ENCODE results near the gene TMX4. TPM values are rescaled to one million over a fixed set of nuclear protein-coding genes. Genes with fewer than 3 reads are reported as not detected.

TMX4 gene
- total and polyA plus RNA-seq, 4 experiments from 2014 or later, result 62.5 to 74.6 (median 72.1) TPM

GRCh38 chr20:7930343-7930742 is 89.2 kb downstream of the TMX4 start:
- POLR2A ChIA-PET (ENCODE audit: partially characterized antibody), result no interaction called here
- intact Hi-C loops (cut with micrococcal nuclease), result no loop called here

More at GRCh38 chr20:7930343-7930742, 89.2 kb downstream of the TMX4 start:
- DNase-seq, result no peak
- Mint-ChIP-seq H3K36me3 (no peaks in the 10 kb centered on the region), H3K4me3 (no peak overlapping the region), H3K4me1 (no peaks in the 10 kb centered on the region), H3K9me3 (no peaks in the 10 kb centered on the region), H3K27me3 (peaks cover 8 to 19% of the 10 kb centered on the region in 2 donors), H3K27ac (no peak overlapping the region)
- CTCF ChIA-PET (ENCODE audit: partially characterized antibody), result no interaction called here
- Histone ChIP-seq H3K27ac (ENCODE audit: low read depth, low read length) (no peak overlapping the region), H3K4me1 (ENCODE audit: insufficient read depth, low read length) (no peaks in the 10 kb centered on the region), H3K4me3 (ENCODE audit: low read length in 2 of 2) (no peak overlapping the region), H3K9me3 (ENCODE audit: control insufficient read depth in 1 of 2, low read length in 2 of 2) (no peaks in the 10 kb centered on the region), H3K36me3 (ENCODE audit: insufficient read depth, low read length) (no peaks in the 10 kb centered on the region), H3K27me3 (ENCODE audit: insufficient read depth, low read length) (no peaks in the 10 kb centered on the region)

Other genes with a start within 250 kb of the TMX4 start
- gene HAO1, start 79.3 kb downstream of the TMX4 start, total RNA-seq, result not detected
- not detected for gene HAO1, start 79.3 kb downstream of the TMX4 start, polyA plus RNA-seq
- 1 to 10 TPM; 9.5 to 9.6 TPM for gene PLCB1, start 112.5 kb upstream of the TMX4 start, total RNA-seq
- 1 to 10 TPM; 5.5 to 6.9 TPM for gene PLCB1, start 112.5 kb upstream of the TMX4 start, polyA plus RNA-seq

Measured in CD4-positive, alpha-beta memory T cell (primary cell).